ENCODE results near the gene PIGB.
A peak's percentile ranks its signal among the peaks of the same experiment; 100 is the strongest.
"Not testable (repeated sequence)": the region's sequence is repeated elsewhere in the genome, so short reads cannot be mapped to it uniquely, and the experiment has no call there.

PIGB gene

DNA sequence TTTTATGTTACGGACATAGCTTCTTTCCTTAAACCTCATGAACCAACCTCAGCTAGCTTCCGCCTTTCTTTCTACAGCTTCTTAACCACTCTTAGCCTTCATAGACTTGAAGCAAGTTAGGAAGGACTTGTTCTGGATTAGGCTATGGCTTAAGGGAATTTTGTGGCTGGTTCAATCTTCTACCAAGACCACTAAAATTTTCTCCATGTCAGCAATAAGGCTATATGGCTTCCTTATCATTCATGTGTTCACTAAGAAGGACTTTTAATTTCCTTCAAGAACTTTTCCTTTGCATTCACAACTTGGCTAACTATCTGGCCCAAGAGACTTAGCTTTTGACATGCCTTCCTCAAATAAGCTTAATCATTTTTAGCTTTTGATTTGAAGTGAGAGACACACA lies 64.7 kb downstream of the PIGB start:
- no peak for DNase-seq (ENCODE audit: low spot score)

GRCh38 chr15:55387027-55387426 lies 68.0 kb downstream of the PIGB start:
- DNase-seq (ENCODE audit: low spot score) = no peak

DNA sequence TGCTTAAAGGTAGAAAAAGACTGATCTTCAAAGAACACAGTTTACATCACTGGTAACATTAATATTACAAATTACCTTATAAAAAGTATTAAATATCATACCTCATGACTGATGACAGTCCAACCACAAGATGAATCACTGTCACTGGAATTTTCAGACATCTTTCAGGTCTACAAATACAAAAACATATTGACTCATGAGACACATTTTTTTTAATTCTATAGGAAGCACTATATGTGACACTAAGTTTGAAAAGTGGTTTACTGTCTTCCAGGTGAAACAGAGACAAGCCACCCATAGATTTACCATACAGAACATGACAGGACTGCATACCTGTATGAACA lies 70.2 kb downstream of the PIGB start:
- DNase-seq (ENCODE audit: low spot score) = no peak

GRCh38 chr15:55394694-55395093 lies 75.7 kb downstream of the PIGB start:
- no peak for DNase-seq (ENCODE audit: low spot score)

DNA sequence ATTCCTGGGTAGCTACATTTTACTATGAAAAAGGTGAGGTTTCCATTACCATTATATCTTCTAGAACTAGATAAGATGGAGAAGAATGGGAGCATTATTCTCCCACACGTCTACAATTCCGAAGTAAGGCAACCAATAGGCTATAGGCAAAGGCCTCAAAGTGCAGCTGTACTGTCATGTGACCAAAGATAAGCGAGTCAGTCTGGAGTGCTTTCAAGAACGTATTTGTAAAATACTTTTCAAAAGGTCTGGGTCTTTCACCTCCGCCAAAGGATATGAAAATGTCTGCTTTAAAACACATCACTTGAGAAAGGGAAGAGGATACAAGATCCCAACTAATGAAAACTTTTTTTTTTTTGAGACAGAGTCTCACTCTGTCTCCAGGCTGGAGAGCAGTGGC lies 79.2 kb downstream of the PIGB start:
- DNase-seq (ENCODE audit: low spot score) = no peak

DNA sequence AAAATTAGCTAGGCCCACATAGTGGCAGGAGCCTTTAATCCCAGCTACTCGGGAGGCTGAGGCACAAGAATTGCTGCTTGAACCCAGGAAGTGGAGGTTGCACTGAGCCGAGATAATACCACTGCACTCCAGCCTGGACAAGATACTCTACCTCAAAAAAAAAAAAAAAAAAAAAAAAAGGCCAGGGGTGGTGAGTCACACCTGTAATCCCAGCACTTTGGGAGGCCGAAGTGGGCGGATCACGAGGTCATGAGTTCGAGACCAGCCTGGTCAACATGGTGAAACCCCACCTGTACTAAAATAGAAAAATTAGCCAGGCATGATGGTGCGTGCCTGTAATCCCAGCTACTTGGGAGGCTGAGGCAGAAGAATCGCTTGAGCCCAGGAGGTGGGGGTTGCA lies 81.0 kb downstream of the PIGB start:
- DNase-seq (ENCODE audit: low spot score) = not testable (repeated sequence)

GRCh38 chr15:55401786-55402246 lies 82.8 kb downstream of the PIGB start:
- DNase-seq (ENCODE audit: low spot score) = no peak

GRCh38 chr15:55402707-55403106 lies 83.7 kb downstream of the PIGB start:
- no peak for DNase-seq (ENCODE audit: low spot score)

DNA sequence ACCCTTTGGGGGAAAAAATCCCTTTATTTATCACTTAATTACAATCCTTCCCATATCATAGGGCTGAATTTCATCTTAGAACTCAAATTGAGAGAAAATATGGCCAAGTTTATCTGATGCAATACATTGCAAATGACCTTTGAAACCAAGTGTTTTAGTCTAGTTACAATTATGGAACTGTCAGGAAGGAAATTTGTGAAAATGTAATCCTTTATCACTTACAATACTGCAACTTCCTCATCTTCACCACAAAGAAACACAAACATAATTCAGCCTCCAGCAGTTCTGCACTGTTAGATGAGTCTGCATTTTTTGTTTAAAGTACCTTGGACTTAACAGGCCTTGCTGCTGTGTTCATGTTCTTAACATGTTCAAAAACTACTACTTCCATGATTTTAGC lies 84.5 kb downstream of the PIGB start:
- peak; percentile 65 for DNase-seq (ENCODE audit: low spot score)
